GM21576 (cell line): ENCODE results near the gene FIG4.
"Not testable (repeated sequence)": the region's sequence is repeated elsewhere in the genome, so short reads cannot be mapped to it uniquely, and the experiment has no call there.

Source experiments
- ATAC-seq: cut with Tn5 transposase; IDR thresholded peaks from one replicate; pipeline ENCODE4 v1.9.1; 2021; ENCODE audit warnings: mild to moderate bottlenecking, moderate library complexity; ENCODE audit not compliant: unreplicated experiment

FIG4 gene

DNA sequence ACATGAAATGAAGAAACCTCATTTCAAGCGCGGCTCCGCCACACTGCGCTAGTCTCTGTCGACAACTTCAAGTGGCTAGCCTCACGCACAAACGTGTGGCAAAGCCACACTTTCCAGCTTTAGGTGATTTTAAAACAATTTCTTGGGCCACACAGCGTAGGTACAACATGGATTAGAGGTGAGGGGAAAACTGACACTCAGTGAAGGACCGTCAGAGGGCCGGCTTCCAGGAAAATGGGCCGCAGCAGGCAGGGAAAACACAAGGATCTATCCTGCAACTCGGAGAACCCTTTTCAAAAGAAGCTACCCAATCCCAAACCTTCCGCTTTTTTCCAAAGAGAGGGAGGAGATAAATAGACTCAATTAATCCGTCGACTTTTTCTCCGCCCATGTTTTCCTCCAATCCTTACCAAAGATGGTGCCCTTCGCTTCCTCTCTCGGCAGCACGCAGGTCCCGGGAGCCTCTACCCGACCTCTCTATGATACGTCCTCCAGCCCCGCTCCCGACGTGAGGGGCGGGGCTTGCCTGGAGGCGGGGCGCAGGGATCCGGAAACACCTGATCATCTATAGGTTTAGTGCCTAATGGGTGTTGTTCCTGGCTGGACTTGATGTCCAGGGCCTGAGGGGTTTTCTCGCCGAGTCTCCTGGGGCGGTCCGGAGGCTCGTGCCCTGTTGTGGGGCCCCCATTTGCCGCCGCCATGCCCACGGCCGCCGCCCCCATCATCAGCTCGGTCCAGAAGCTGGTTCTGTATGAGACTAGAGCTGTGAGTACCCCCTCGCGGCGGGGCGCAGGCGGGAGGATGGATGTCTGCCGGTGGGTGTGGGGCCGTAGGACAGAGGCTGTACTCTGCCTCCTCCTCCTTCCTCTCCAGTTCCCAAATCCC, at the start of gene FIG4, which contains the start of gene AK9:
Gene FIG4 (plus strand): TSS at position 560 of the 885 bp plus-strand sequence. CDS start 140 bp downstream, at position 700.
Gene AK9 (minus strand): TSS at position 466 of the 885 bp plus-strand sequence. CDS start 15,457 bp downstream, outside the sequence.
- peak; percentile 95 for ATAC-seq

DNA sequence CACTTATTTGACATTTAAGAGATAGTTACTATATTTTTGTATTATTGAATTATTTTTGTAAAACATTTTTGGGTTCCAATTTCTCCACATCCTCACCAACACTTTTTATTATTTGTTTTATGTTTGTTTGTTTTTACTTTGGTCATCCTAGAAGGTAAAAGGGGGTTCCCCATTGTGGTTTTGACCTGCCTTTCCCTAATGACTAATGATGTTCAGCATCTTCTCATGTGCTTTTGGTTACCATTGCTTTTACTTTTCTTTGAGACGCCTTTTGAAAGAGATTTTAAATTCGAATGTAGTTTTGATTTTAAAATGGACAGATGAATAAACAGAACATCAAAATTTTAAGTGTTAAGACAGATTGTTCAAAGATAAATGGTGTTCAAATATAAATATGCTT, 47.0 kb upstream of the FIG4 start:
- no peak for ATAC-seq

DNA sequence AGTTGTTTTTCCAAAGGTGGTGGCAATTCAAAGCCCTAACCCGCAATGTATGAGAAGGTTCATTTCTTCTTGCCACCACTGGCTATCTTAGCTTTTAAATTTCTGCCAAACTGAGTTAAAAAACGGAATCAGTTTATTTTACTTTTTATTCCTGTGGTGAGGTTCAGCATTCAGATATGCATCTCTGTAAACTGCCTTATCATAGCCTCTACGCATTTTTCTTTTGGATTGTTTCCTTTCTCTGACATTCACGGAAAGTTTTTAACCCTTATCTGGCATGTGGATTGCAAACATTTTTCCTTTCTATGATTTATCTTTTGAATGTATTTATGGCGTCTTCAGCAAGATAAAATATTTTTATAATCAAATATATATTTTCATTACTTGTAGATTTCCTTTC, 37.8 kb upstream of the FIG4 start:
- ATAC-seq: no peak

DNA sequence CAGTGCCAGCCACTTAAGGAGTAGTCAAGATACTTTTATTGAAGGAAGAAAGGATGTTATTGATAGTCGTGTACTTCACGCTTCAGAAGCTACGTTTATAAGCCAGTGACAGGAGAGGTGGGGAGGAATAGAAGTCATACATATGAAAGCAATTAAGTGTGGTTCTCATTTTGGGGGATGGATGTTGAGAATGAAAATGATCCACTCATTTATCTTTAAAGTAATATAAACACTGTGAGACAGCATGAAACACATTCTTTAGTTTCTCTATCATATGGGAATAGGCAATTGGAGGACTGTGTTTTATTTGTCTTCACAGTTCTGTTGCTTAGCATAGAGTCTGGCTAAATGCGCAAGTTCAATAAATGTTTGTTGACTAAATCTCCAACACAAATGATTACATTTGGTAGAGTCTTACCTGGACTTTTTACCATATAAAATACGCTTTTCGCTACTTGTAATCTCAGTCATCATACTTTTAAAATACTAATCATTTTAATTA, 35.3 kb upstream of the FIG4 start:
- ATAC-seq: no peak

DNA sequence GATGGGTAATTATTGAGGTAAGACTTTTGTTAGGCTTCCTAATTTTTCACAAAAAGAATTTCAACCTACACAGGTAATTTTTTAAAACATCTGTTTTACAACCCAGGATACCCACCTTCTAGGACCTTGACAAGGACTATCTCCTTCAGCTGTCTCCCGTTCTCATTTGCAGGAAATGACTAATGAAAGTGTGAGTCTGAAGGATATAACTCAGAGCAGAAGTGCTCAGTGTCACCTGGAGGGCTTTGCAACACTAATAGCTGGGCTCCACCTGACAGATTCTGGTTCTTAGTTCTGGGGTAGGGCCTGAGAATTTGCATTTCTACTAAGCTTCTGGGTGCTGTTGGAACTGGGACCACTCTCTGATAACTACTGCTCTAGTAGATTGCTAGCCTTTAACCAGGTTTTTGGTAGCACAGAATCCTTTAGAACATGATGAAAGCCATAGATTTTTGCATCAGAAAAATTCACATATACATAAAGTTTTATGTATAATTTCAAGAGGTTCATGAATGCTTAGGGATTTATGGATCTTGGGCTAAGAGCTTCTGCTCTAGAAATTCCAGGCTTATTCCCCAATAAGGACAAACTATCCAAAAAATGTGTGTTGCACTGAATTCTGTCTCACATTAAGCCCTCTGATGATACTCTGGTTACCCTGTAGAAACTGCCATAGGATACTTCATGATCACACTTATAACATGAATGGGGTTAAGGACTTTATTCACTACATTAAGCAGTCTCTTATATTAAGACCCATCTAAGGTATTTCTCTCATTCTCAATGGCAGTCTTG, 30.4 kb upstream of the FIG4 start:
- no peak for ATAC-seq

DNA sequence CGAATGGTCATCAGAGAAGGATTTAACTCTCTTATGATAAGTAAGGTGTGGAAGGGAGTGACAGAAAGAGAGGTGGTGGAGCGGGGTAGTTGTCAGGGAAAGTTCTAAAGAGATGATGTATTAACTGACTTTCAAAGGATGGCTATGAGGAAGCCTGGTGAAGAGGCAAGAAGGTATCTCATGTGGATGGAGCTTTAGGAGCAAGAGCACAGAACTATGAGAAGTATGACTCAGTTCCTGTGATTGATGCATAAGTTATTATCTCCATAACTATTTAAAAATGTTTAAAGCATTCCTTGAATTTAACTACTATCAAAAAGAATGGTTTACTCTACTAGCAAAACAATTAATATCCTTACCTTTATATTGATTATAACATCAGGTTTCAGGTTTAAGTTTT, 28.9 kb upstream of the FIG4 start:
- no peak for ATAC-seq

DNA sequence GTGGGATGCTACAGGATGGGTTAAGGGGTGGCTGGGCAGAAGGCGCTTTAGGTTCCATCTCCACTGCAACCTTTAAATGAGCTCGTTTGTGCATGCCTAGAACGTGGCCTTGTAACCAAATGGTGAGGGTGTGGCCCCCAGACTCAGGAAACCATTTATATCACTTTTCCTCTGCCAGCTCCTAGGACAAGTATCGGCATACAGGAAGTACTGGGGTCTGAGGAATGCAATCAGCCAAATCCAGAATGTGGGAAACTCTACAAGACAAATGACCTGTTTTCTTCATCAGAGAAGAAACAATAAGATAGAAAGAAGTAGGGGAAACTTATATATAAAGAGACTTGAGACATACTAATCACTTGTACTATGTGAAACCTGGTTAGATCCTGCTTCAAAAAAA, 21.3 kb upstream of the FIG4 start:
- no peak for ATAC-seq

DNA sequence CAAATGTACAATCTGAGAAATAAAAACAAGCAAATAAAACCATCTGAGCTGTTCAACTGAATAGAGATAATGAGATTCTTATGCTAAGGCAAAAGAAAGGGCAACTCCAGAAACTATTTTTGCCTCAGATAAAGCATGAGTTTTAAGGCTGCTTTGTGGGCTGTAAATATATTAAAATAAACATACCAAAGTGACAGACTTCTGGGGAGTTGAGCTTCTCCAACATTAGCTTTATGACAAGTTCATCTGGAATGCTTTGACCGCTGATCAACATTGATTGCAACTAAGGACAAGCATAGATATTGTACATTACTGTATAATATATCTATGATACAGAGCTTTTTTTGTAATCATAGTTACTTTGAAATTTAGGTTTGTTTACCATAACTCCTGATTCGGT, 19.4 kb upstream of the FIG4 start:
- ATAC-seq: no peak

DNA sequence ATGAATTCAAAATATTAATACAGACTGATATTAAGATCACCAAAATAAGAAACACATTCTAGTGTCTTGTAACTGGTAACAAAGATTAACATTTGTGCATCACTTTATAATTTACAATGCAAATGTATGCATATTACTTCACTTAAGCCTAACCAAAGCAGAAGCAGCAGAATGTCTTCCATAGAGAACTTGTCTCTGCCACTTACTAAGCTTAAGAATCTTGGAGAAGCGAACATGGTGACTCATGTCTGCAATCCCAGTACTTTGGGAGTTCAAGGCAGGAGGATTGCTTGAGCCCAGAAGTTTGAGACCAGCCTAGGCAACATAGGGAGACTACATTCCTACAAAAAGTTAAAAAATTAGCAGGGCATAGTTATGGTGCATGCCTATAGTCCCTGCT, 18.9 kb upstream of the FIG4 start:
- ATAC-seq: no peak

DNA sequence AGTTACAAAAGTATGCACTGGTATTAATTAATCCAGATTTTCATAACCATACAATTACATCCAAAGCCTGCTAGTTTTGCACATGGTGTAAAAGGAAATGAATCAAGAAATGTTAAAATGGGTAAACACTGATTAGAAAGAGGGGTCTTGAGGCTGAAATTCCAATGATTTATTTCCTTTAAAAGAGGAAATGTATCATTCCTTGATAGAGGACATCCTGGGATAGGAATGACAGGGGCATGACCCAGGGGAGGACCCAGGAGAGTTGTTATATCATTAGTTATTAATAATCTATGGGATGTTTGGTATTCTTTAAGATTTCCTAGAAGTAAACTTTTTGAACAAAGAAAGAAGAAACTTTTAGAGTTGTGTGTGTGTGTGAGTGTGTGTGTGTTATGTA, 18.3 kb upstream of the FIG4 start:
- ATAC-seq: no peak

DNA sequence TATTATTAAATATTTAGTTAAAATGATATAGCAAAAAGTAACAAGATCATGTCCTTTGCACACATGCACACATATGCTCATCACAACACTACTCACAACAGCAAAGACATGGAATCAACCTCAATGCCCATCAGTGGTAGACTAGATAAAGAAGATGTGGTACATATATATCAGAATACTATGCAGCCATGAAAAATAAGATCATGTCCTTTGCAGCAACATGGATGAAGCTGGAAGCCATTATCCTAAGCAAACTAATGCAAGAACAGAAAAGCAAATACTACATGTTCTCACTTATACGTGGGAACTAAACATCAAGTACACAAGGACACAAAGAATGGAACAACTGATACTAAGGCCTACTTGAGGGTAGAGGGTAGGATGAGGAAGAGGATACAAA, 14.4 kb upstream of the FIG4 start:
- ATAC-seq: no peak

DNA sequence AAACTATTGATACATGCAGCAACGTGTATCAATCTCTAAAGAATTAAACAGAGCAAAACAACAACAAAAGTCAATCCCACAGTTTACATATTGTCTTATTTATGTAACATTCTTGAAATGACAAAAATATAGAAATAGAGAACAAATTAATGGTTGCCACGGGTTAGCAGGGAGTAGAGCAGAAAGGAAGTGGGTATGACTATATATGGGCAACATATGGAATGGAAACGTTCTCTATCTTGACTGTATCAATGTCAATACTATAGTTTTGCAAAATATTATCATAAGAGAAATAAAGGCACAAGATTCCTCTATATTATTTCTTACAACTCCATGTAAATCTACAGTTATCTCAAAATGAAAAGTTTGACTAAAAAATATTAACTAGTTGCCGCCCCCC, 12.9 kb upstream of the FIG4 start:
- no peak for ATAC-seq

DNA sequence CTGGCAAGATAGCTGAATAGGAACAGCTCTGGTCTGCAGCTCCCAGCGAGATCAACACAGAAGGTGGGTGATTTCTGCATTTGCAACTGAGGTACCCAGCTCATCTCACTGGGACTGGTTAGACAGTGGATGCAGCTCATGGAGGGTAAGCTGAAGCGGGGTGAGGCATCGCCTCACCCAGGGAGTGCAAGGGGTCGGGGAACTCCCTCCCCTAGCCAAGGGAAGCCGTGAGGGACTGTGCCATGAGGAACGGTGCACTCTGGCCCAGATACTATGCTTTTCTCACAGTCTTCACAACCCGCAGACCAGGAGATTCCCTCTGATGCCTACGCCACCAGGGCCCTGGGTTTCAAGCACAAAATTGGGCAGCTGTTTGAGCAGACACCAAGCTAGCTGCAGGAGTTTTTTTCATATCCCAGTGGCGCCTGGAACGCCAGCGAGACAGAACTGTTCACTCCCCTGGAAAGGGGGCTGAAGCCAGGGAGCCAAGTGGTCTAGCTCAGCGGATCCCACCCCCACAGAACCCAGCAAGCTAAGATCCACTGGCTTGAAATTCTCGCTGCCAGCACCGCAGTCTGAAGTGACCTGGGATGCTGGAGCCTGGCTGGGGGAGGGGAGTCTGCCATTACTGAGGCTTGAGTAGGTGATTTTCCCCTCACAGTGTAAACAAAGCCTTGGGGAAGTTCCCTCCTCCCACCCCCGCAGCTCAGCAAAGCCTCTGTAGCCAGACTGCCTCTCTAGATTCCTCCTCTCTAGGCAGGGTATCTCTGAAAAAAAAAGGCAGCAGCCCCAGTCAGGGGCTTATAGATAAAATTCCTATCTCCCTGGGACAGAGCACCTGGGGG, 12.2 kb upstream of the FIG4 start:
- ATAC-seq: not testable (repeated sequence)

DNA sequence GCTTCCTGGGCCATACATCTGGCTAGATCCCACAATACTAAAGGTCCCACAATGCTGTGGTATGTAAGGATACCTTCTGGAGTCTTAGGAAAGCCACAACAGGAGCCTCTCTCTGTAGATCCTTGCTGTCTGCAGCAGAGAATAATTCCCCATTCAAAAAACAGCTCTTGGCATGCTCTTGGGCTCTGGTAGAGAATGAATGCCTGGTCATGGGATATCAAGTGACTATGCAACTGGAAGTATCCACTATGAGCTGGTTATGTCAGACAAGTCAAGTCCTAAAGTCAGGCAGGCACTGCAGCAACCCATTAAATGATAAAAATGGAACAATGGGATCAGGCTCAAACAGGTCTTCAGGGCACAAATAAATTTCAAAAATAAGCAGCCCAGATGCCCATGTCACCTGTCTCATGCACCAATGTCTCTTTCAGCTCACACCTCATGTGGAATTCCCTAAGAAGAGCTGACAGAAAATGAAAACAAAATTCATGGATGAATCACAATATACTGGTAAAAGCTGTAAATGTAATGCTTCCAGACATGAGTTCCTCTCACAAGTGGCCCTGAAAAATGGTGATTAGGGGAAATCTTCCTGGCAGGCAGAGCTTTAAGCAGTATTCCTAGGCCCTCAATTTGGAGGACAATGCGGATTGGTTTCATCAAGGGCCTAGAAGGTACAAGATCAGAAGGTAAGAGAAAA, 4.4 kb upstream of the FIG4 start:
- ATAC-seq: no peak

DNA sequence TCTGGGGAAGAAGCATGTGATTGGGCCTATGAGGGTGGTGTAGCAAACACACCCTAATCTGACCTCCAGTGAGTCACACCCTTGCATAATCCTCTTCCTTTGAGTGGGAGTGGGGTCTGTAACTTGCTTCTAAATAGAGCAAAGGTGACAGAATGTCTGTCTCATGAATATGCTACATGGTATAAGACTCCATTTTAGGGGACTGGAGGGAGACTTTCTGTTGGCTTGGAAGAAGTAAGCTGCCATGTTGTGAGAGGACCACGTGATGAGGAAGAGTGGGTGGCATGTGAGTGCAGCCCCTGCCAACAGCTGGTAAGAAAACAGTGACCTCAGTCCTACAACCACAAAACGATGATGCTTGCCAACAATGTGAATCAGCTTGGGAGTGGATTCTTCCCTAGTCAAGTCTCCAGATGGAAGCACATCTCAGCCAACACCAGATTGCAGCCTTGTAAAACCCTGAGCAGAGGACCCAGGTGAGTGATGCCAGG, 3.8 kb upstream of the FIG4 start:
- ATAC-seq: no peak

DNA sequence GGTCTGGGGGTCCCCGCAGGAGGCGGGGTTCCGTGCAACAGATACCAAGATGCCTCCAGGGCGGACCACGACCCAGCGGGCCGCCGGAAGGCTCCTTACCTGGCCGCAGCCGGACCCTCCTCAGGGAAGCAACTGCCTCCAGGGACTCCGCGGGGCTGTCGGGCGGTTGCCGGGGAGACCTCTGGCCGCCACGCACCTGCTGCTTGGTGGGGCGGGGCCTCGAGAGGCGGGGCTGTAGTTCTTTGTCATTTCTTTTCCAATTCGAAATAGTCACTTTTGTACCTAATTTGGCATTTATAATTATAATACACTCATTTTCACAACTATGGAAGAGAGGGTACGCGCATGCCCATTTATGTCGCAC, 741 bp upstream of the FIG4 start:
- peak; percentile 43 for ATAC-seq

DNA sequence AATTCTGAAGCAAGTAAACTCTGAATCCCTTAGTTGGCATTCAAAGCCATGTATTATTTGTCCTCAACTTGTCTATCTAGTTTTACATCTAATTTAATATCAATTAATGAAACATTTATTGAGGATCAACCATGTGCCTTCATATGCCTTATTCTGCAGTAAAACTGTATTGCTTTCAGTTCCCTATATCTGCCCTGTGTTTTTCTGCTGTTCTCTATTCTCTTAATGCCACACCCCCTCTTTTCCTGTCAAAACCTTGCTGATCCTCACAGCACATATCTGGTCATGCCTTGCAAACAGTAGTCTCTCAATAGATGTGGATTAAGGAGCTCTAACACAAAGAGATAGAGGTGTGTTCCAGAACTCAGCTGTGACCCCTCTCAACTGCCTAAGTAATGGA, 2.0 kb downstream of the FIG4 start:
- peak; percentile 40 for ATAC-seq

DNA sequence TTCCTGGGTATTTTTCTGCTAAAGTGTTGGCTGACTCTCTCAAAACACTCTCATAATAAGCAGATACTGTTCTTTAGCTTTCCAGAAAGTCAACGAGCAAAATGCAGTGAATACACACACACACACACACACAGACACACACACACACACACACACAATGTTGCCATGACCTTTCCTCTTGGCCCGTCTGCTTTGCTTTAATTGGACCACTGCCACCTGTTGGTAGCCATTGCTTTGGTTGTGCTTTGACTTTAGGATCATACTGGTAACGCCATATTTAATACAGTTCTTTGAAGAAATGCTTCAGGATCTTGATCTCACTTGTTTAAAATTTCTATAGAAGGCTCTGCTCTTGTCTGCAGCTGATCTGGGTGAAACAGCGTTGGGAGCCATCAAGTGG, 4.4 kb downstream of the FIG4 start:
- no peak for ATAC-seq

DNA sequence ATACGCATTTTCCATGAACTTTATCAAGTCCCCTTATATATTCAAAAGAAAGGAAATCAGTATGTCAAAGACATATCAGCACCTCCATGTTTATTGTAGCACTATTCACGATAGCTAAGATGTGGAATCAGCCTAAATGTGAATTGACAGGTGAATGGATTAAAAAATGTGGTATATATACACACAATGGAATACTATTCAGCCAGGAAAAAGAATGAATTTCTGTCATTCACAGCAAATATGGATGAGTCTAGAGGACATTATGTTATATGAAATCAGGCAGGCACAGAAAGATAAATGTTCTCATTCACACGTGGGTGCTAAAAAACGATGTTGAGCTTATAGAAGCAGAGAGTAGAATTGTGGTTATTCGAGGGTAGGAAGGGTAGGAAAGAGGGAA, 5.3 kb downstream of the FIG4 start:
- no peak for ATAC-seq

DNA sequence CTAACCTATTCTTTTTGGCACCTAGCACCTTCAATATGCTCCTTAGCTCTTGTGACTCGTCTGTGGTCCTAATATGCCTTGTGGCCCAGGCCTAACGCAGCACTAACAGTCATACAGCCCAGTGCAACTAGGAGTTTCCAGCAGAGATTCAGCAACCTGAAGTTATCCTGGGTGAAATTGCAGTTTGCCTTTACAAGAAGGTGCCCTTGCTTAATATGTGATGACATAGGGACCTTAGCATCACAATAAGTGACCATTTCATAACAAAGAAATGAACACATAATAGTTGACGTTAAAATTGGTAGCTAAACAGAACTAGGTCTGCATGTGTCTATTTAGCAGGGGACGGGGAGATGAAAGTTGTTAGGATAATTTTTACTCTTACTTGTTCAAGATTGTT, 10.1 kb downstream of the FIG4 start:
- no peak for ATAC-seq
